Measurements from ENCODE around the gene PIPOX. TPM values are rescaled to one million over a fixed set of nuclear protein-coding genes. Genes with fewer than 3 reads are reported as not detected.
"Not testable (repeated sequence)": the region's sequence is repeated elsewhere in the genome, so short reads cannot be mapped to it uniquely, and the experiment has no call there.

PIPOX gene
- polyA plus RNA-seq, 12 donors = 0.97 to 2.1 (median 1.5) TPM; not detected in 2

GRCh38 chr17:29076087-29076486 is 33.1 kb downstream of the PIPOX start:
- DNase-seq = no peak

DNA sequence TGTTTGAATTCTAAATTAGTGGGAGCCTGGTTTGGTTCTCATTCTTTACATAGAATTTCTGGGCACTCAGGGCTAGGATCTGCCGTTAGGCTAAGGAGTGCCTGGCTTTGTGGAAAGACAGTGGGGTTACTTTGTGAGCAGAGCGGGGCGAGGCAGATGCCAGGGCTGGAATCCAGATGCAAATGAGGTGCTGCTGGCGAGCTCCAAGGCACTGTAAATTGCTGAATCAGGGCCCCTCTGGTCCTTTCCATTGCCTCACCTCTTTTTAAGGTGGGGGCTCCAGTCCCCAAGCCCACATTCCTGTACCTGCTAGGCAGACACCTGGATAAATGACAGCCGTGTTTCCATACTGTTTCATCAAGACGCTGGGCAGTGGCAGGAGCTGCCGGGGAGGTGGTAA is 33.8 kb downstream of the PIPOX start:
- no peak for DNase-seq

GRCh38 chr17:29077320-29077719 is 34.4 kb downstream of the PIPOX start:
- DNase-seq = no peak

- no peak for DNase-seq
These were observed 35.5 kb downstream of the PIPOX start for GRCh38 chr17:29078183-29079045.

DNA sequence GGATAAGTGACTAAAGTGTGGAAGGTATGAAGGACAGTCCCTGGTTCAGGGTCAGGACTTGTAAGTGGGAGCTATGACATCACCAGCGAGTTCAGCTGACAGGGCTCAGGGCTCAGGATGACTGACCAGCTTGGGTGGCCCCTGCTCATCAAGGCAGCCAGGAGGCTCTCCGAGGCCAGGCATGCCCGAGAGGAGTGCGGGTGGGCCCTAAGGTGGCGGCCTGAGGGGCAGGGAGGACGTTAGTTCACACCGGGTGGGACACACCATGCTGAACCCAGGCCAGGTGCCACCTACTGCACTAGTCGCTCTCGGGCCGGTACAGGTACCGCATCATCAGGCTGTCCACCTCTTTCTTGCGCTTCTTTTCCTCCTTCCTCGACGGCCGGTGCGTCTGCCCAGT is 36.5 kb downstream of the PIPOX start:
- DNase-seq = no peak

DNA sequence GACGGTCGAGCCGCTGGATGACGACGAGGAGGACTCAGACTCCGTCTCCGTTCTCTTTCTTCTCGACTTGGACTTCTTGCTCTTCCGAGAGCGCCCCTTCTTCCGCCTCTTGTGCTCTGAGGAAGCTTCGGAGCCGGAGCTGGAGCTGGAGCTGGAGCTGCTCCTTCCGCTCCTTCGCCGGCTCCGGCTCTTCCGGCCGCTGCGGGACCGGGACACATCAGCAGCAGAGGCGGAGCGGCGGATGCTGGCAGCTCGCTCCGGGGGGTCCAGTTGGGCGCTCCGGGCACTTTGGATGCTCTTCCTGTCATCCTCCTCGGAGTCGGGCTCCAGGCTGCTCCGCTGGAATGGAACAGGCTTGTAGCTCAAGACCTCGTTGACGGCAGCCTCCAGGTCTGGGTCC is 36.9 kb downstream of the PIPOX start:
- no peak for DNase-seq

- no peak for DNase-seq
These were observed 37.4 kb downstream of the PIPOX start for GRCh38 chr17:29080323-29080722.

GRCh38 chr17:29080965-29081364 is 38.0 kb downstream of the PIPOX start:
- DNase-seq = no peak

GRCh38 chr17:29084541-29085146 is 41.7 kb downstream of the PIPOX start:
- DNase-seq = no peak

- no peak for DNase-seq
These were observed 42.3 kb downstream of the PIPOX start for GRCh38 chr17:29085223-29085622.

- DNase-seq = no peak
These were observed 43.8 kb downstream of the PIPOX start for GRCh38 chr17:29086628-29087332.

GRCh38 chr17:29088782-29089181 is 45.8 kb downstream of the PIPOX start:
- not testable (repeated sequence) for DNase-seq

GRCh38 chr17:29089601-29090044 is 46.7 kb downstream of the PIPOX start:
- DNase-seq = peak; percentile 40

GRCh38 chr17:29090108-29090507 is 47.2 kb downstream of the PIPOX start:
- no peak for DNase-seq

DNA sequence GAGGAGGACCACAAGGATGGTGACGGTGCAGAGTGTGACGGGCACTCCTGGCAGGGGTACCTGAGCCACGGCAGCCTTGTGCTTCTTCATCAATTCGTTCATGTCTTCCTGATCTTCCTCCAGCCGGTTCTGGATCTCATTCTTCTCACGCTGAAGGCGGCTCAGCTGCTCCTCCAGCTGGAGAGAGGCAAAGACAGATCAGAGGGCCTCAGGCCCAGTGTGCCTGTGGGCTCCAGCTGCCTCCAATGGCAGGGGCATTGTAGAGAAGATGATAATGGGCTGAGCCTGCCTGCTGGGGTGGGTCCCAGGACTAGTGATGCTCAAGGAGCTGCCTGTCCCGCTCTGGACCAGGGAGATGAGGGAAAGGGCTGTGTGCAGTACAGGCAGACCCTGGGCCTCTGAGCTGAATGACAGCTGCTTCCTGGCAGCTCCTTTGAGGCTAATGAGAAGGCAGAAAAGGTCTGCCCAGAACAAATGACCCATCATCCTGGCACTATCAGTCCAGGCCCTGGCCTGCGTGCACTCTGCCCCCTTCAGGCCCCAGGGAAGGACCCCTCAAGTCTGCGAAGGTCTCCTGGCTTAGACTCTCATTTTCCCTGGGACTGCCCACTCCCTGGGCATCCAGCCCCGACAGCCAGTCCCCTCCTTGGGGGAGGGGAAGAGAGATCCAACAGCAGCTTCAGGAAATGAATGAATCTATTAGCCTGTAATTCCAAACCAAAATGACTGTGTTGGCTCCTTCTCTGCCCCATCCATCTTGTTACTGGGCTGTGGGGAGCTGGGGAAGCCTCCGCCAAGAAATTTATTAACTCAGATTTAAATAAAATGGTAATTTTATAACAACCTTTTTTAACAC is 48.0 kb downstream of the PIPOX start:
- DNase-seq = no peak

- DNase-seq = no peak
These were observed 48.8 kb downstream of the PIPOX start for GRCh38 chr17:29091606-29092289.

GRCh38 chr17:29093090-29093871 is 50.3 kb downstream of the PIPOX start:
- DNase-seq = no peak

DNA sequence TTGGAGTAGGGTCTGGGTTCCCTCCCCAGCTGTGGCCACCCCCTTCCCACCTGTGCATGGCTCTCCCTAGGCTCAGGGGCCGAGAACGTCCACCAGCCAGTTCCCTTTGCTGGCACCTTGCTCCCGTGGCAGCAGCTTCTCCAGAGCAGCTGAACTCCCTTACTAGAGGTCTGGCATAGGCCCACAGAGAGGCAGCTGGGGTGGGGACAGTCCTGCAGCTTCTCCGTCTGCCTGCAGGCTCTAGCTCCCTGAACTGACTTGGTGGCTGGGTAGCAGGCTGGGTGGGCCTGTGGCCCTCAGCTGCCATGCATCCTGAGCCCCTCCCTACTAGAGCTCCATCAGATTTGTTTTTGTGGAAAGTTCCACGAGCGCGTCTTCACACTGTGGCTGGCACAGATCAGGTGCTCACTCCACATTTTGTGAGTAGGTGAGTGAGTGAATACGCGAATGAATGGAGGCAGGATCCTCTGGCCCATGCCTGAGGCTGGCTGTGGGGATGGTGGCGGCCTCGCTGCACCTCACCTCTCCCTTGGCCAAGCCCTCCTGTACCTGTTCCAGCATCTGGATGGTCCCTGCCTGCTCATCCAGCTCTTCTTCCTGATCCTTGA is 51.3 kb downstream of the PIPOX start:
- DNase-seq = no peak

DNA sequence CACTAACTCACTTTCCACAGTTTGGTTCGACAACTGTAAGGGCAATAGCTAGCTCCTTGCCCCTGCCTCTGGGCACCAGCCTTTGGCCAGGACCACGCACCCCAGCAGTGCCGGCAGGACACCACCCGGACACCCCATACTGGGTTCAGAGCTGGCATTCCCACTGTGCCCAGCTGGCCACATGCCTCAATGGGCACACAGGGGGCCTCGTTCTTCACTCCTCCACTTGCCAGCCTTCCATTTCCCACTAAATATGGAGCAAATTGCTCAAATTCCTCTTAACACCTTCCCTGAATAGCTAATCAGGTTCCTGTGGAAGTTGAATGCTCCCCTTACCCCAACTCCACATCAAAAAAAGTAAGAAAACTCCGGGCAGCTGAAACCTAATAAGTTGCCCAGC is 52.5 kb downstream of the PIPOX start:
- DNase-seq = no peak

DNA sequence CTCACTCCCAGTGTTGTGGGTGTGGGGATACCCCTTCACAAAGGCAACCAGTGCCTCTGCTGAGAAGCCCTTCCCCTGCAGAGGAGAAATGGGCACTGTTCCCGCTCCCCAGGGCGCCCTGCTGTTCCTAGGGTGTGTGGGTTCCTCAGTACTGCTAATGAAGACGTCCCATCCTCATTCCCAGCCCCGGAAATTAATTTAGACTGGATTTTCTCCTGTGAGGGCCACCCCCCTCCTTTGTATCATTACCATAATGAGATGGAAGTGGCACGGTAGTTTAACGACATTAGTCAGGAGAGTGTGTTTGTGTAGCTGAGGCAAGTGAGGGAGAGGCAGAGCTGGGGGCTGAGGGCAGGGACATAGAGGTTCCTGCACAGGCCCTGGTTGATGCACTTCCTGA is 53.2 kb downstream of the PIPOX start:
- no peak for DNase-seq
